GM21381 (cell line): Measurements from ENCODE around the gene MAPKAPK2.
"Not testable (repeated sequence)": the region's sequence is repeated elsewhere in the genome, so short reads cannot be mapped to it uniquely, and the experiment has no call there.

Experiments used
- ATAC-seq: cut with Tn5 transposase; IDR thresholded peaks from one replicate; pipeline ENCODE4 v1.9.1; 2021; ENCODE audit warnings: mild to moderate bottlenecking, moderate library complexity; ENCODE audit not compliant: unreplicated experiment

The MAPKAPK2 gene

GRCh38 chr1:206684478-206685333 lies at the start of gene MAPKAPK2:
MAPKAPK2 (plus strand) TSS chr1:206684905; CDS start chr1:206685230, 325 bp downstream.
- ATAC-seq = peak; percentile 44

DNA sequence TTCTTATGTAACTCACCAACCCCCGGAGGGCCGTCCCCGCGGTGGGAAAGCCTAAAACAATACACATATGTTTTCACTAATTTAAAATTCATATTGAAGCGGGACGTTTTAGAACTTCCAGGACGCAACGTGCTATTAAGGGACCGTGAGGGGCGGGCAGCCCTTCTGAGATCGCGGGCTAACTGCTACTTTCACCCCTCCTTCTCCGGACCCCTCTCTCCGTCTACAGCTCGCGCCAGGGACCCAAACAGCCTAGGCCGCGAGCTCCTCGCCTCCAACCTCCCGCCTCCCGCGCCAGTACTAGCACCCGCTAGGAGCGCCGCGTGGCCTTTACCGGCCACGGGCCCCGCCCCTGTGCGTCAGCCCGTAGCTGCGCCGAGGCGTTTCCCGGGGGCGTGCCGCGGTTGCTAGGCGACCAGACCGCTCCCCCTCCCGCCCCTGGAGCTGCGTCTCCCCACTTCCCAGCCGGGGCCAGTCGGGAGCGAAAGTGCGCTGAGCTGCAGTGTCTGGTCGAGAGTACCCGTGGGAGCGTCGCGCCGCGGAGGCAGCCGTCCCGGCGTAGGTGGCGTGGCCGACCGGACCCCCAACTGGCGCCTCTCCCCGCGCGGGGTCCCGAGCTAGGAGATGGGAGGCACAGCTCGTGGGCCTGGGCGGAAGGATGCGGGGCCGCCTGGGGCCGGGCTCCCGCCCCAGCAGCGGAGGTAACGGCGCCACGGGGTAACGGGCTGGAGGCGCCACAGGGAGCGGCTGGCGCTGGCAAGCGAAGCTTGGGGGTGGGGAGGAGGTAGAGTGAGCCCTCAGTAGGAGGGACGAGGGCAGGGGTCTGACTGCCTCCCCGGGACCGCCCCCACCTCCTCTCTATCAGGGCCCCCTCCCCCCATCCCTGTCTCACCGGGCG lies 49.4 kb upstream of the MAPKAPK2 start, which contains the start of gene DYRK3:
Gene DYRK3 (plus strand): TSS at position 457 of the 898 bp plus-strand sequence. CDS start 168 bp downstream, at position 625.
- ATAC-seq = peak; percentile 92

DNA sequence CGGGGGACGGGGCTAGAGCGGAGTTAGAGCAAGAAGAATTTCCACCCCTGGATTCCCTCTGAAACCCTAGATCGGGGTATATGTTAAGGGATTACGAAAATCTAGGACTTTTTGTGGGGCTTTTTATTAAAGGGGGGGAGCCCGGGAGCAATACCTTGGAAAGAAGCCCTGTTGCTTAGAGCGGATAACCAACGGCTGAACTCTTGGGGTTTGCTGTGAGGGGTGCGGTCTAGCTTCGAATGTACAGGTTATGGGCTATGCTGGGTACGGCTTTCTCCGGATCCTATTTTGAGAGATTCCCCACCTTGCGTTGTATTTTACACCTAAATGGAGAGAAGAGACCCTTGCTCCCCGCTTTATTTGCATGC lies 48.7 kb upstream of the MAPKAPK2 start:
- ATAC-seq = peak; percentile 5

GRCh38 chr1:206636671-206637070 lies 48.0 kb upstream of the MAPKAPK2 start:
- ATAC-seq = no peak

GRCh38 chr1:206637605-206638004 lies 47.1 kb upstream of the MAPKAPK2 start:
- no peak for ATAC-seq

DNA sequence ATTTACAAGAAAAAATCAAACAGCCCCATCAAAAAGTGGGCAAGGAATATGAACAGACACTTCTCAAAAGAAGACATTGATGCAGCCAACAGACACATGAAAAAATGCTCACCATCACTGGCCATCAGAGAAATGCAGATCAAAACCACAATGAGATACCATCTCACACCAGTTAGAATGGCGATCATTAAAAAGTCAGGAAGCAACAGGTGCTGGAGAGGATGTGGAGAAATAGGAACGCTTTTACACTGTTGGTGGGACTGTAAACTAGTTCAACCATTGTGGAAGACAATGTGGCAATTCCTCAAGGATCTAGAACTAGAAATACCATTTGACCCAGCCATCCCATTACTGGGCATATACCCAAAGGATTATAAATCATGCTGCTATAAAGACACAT lies 42.6 kb upstream of the MAPKAPK2 start:
- ATAC-seq = not testable (repeated sequence)

GRCh38 chr1:206643118-206643698 lies 41.5 kb upstream of the MAPKAPK2 start:
- no peak for ATAC-seq

DNA sequence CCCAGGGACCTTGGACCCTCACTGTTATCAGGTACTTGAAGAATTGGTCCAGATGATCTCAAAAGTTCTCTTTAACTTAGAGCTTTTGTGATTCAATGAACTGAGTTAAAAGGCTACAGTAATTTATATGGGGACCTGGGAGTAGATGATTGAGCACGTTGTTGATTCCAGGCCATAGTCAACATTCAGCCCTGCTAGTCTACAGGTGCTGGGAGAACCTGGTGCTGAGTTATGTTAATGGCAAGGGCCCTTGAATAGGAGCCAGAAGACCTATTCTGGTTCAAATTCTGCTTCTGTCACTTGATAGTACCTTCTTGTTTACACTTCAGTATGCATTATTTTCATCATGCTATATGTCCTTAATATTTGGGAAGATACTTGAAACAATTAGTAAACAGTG lies 38.2 kb upstream of the MAPKAPK2 start:
- no peak for ATAC-seq

- no peak for ATAC-seq
These were observed 37.5 kb upstream of the MAPKAPK2 start for GRCh38 chr1:206647224-206647623.

- no peak for ATAC-seq
These were observed 35.3 kb upstream of the MAPKAPK2 start for GRCh38 chr1:206649261-206649921.

DNA sequence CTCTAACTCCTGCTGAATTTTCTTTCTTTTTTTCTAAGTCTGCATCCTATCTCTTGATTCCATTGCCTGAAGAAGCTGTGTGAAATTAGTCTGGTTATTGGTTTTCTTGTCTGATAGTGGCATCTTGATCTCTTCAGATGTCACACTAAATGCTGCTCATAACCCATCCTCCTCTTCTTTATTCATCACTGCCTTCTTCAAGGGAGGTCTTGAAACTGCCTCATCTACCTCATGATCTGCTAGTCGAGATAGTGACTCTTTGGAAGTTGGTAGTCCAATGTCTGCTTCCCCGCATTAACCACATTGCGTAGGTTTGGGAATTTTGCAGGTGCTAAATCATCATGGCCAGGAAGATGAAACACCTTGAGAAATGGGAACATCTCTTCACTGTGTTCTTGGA lies 33.7 kb upstream of the MAPKAPK2 start:
- ATAC-seq = no peak

DNA sequence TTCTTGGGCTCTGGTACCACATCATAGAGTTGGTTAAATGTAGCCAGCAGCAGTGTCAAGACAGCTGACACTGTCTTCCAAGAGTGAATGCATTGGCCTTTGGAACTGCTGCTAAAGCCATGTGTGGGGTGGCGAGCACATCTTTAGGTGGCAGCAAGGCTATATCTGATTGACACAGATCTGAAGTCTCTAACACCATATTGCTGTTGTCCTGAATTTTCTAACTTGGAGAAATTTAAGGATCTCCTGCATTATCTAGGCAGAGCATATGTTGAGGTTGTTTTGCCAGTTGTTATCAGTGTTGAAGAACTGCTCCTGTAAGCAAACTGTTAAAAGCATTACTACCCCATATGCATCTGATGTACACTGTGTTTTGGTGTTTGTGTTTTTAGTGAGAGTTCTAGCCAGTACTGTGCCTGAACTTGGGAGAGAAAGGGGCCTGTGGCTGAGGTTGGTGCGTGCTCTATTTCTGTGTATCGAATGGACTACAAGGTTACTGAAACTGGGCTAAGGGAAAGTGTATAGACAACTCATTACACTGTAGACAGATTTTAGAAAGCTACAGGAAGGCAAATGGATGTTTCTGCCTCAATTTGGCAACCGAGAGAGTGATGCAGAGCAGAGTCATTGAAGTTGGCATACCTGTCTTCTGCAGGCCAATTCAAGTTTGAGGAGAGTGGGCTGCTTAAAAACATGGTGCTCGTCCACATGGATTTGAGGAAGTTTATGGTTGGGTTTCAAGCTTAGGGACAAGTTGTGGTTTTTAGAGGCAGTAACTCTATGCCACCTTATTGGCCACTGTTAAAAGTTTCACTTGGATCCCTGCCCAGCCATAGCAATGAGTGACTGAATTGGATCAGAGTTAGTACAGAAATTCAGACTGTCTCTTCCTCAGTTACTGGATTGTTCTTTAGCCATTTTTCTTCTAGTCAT lies 32.5 kb upstream of the MAPKAPK2 start:
- ATAC-seq = no peak

DNA sequence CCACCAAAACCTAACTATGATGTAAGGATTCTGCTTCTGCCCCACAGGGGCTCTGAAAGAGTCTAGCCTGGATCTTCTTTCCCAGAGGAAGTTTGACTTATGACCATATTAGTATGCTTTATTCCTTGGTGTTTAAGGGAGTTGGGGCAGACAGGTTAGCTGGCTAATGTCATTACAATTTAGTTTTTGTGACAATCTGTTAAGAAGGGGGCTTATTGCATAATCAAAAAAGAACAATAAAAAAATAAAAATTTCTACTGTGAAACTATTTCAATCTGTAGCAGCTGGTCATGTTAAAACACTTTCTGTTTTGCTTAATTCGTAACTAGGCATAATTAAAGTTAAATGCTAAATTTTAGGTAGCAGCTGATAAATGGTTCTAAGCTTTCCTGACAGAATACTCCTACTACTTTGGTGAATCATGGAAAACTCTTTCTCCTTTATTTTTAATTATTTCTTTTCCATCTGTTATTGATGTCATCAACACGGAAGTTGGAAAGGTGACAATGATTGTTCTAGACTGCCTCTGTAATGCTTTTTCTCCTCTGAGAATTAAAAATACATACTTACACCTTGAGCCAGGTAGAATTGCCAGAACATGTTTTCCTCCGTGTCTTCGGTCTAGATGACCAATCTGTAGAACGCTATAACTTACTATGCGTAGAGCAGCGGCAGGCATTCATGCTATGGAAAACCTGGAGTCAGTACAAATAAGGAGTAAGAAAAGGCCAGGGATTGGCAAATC lies 30.8 kb upstream of the MAPKAPK2 start:
- no peak for ATAC-seq

DNA sequence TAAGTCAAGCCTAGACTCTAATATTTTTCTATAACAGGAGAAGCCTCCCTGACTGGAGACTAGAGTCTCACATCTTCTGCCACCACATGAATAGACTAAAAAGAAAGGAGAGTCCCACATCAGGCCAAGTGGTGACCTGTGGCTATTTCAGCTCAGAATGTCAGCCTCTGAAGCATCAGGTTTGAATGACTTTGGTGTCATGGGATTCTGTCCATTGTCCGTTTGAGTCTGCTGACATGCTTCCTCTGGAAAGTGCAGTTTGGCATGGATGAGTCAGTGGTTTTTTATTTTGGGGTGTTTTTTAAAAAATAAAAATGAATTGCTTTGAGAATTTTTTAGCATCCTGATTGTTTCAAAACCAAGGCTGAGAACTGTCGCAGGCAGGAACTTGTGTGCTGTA lies 29.9 kb upstream of the MAPKAPK2 start:
- no peak for ATAC-seq

DNA sequence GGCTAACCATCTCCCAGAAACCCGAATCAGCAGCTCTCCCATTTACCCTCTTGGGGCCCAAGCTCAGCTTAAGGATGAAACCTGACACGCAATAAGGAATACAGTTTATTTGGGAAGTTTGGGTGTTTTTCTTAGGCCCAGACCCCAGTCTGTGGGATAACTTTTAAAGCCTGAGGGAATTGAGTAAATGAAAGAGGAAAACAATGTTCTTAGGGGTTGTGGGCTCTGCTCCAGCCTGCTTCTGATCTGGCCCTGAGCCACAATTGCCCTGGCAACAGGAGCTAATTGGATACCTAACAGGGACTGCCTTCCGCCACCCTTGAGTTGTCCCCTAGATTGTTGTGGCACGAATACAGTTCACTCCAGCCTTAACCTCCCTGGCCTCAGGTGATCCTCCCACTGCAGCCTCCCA lies 29.2 kb upstream of the MAPKAPK2 start:
- ATAC-seq = no peak

GRCh38 chr1:206656936-206657335 lies 27.8 kb upstream of the MAPKAPK2 start:
- ATAC-seq = no peak

GRCh38 chr1:206657751-206658150 lies 27.0 kb upstream of the MAPKAPK2 start:
- ATAC-seq = no peak

DNA sequence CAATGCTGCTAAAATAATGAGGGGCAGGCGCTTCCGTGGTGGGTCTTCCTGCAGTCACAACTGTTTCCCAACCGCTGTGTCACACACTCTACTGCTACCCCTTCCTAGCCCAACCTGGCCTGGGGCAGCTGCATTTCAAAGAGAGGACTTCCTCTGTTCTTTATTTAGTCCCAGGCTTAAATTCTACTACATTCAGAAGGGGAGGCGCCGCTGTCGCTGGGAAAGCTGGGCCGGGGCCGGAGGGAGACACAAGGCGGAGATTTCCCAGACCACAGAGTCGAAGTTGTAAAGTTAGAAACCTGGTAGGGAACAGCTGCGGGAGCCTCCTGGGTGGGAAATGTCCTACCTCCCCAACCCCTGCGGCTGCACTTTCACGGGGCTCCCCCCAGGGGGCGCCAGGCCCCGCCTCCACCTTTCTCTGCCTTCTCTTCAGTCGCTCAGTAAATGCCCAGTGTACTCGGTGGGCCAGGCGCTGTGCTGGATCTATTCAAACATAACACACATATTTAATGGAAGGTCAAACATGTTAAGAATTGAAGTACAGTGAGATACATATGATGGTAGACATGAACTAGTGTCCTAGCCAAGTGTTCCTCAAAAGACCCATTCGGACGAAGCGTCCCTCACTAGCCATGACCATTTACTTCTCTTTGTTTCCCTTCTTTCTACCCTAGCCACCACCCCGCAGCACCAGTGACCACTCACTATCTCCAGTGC lies 26.3 kb upstream of the MAPKAPK2 start:
- no peak for ATAC-seq

DNA sequence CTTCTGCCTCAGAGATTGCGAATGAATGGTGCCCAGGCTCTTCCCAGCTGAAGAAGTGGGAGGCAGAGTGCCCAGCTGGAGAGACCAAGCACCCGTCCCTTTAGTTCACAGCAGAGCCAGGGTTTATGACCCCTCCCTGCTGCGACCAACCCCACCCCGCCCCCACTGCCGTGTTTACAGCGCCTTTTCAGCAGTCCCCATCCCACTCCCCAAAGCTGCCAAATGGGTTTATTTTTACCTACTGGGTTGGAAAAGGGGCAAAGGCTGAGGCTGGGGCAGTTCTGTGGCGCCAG lies 25.8 kb upstream of the MAPKAPK2 start:
- ATAC-seq = no peak
